Measurements from ENCODE around the gene POR.
"Not testable (repeated sequence)": the region's sequence is repeated elsewhere in the genome, so short reads cannot be mapped to it uniquely, and the experiment has no call there.

POR gene

DNA sequence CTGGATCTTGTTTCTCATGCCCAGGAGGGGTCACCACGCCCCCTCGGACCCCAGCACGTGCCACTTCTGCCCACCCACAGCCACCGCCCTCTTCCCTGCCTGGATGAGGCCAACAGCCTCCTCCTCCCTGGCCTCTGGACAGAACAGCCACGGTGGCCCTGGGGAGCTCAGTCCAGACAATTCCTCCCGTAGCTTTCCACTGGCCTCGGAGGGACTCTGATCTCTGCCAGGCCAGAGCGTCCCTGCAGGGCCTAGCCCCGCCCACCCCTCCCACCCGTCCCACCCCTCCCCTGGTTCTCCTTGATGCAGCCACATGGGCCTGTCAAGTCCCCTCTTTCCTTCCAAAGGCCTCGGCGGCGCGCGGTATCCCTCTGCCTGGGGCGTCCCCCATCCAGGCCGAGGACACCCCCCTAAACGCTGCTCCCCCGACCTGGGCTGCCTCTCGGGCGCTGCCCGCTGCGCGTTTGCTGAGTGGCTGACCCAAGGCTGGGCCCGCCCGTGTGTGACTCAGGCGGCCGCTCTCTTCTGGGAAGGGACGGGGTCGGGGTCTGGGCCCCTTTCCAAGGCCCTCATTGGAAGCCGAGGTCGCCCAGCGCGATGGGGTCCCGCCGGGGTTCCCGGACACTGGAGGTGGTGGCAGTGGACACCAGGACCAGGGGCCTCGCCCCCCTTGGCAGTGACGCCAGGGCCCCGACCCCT lies 78.9 kb downstream of the POR start:
- peak; percentile 18 for DNase-seq

DNA sequence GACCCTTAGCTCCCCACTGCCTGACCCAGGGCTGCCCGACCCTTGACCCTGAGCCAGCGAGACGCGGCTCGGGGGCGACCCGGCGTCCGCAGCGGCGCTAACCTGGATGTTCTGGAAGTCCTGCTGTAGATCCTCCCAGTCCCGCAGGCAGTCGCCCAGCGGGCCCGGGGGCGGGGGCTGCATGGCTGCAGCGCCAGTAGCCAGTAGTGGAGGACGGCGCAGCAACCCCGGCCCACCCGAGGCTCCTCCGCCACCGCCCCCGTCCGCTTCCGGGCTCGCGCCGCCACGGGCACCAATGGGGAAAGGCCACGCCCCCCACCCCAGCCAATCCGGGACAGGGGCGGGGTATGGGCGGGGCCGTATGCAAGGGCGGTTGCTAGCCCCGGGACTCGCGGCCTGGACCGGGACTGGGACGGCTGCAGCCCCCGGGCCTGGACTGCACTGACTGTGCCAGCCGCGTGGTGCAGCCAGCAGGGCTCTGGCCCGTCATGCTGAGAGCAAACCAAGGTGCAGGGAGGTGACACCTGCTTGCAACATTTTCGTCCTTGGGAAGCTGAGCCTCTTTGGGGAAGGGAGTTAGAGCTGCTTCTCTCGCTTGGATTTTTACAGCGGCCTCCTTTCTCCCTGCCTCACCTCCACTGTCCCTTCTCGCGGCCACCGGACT lies 79.6 kb downstream of the POR start, which contains the start of gene TMEM120A:
Gene TMEM120A, minus strand, starts transcription at position 208 of the 664 bp plus-strand sequence. Its CDS starts 25 bp downstream, at position 183.
- peak; percentile 93 for DNase-seq

DNA sequence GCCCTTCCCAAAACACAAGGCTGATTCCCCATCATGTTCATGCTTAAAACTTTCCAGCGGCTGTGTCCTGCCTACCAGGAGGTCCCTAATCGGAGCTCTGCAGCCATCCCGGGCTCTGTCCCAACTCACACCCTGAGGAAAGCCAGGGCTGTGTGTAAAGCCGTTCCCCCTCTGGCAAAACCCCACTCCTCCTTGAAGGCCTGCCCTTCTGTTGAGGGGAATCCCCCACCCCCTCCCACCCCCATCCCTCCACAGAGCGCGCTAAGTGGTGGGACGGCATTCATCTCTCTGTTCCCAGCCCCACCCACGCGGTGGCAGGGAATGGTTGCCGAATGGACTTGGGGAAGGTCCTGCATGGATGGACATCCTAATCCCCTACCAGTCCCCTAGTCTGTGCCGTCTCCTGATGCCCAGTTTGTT lies 80.1 kb downstream of the POR start:
- no peak for DNase-seq

- DNase-seq: no peak
Measured at GRCh38 chr7:75995996-75996395, 81.0 kb downstream of the POR start.

DNA sequence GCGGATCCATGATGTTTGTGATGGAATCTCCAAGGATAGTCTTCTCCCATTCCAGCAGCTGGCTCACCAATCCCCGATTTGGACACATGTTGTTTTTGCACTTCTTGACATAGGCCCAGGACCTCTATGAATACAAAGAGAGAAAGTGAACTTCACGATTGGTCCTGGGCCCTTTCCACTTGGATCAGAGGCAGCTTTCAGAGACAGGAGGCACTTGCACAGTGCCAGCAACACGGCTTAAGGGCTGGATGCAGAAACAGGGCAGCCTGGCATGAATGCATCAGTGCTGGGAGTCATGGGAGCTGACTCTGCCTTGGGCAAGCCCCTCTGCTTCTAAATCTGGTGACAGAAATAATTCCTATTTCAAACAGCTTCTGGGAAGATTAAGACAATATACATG lies 81.5 kb downstream of the POR start:
- no peak for DNase-seq

- no peak for DNase-seq
Measured at GRCh38 chr7:75998038-75998437, 83.1 kb downstream of the POR start.

GRCh38 chr7:76000566-76000965 lies 85.6 kb downstream of the POR start:
- no peak for DNase-seq

DNA sequence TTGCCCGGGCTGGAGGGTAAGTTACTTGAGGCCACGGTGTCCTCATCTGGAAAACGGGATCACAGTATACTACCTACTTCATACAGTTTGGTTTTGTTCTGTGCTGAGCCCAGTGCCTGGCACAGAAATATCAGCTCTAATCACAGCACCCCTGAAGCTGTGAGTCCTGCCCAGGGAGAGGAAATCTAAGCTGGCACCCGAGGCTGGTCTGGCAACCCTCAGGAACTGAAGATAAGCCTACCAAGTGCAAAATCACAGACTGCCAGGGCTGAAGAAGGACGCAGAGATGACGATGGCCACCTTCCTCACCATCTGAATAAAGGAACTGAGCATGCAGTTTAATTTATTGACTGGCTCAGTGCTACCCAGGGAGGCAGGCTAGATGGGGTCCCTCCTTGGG lies 87.2 kb downstream of the POR start:
- no peak for DNase-seq

GRCh38 chr7:76002822-76003221 lies 87.9 kb downstream of the POR start:
- no peak for DNase-seq

DNA sequence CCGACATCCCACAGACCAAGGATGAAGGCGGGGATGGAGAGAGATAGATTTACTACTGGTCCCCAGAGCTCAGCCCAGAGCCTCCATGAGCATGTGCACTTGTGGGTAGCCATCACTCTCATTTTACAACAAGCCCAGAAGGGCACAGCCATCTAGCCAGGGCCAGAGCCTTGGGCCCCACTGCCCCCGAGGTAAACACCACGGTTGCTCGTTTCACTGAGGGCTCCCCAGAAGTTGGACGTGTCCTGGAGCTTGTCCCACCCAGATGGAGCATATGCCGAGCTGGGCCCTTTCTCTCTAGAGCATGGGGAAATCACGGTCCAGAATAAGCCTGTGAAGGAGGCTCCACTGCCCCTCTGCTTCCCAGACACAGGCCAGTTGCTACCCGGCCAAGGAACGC lies 88.4 kb downstream of the POR start:
- DNase-seq: no peak

- not testable (repeated sequence) for DNase-seq
Measured at GRCh38 chr7:76005004-76005403, 90.0 kb downstream of the POR start.

GRCh38 chr7:76008156-76008687 lies 93.3 kb downstream of the POR start:
- DNase-seq: peak; percentile 13

GRCh38 chr7:76009672-76010600 lies 95.0 kb downstream of the POR start:
- DNase-seq: no peak

- no peak for DNase-seq
Measured at GRCh38 chr7:76011442-76011861, 96.5 kb downstream of the POR start.

DNA sequence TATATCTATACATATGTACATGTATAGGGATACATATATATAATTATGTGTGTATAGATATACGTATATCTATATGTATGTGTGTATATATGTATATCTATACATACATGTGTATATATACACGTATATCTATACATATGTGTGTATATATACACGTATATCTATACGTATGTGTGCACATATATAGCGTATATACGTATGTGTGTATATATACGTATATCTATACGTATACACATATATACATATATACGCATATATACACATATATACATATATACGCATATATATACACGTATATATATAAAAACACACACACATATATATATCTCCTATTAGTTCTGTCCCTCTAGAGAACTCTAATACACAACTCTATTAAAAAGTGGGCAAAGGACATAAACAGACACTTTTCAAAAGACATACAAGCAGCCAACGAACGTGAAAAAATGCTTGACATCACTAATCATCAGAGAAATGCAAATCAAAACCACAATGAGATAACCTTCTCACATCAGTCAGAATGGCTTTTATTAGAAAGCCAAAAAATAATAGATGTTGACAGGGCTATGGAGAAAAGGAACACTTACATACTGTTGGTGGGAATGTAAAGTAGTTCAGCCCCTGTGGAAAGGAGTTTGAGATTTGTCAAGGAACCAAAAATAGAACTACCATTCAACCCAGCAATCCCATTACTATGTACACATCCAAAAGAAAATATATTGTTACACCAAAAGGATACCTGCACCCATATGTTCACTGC lies 101.4 kb downstream of the POR start:
- DNase-seq: no peak

DNA sequence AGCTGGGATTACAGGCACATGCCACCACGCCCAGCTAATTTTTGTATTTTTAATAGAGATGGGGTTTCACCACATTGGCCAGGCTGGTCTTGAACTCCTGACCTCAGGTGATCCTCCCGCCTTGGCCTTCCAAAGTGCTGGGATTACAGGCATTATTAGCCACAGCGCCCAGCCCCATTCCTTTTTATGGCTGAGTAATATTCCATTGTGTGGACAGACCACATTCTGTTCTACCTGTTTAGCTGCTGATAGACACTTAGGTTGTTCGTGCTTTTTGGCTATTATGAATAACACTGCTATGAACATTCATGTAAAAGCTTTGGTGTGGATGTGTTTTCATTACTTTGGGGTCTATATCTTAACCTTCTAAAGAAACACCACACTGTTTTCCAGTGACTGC lies 103.6 kb downstream of the POR start:
- DNase-seq: not testable (repeated sequence)

GRCh38 chr7:76020031-76020714 lies 105.2 kb downstream of the POR start:
- DNase-seq: peak; percentile 73

- DNase-seq: no peak
Measured at GRCh38 chr7:76022026-76022780, 107.2 kb downstream of the POR start.

DNA sequence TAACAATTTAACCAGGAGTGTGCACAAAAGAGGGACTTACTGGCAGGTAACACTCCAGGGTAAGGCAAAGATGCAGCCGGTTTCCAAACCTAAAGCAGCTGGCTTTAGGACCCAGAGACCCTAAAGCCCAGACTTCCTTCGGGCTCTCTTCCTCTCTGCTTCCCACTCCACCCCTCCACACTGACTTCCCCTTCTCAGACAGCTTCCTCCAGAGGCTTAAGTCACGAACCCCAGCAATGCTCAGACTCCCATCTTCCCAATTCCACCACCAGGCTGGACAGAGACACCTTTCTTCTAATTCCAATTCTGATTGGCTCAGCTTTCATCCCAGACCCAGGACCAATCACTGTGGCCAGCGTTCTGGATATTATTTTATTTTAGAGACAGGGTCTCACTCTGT lies 108.0 kb downstream of the POR start:
- DNase-seq: no peak

GRCh38 chr7:76029682-76030081 lies 114.7 kb downstream of the POR start:
- DNase-seq: not testable (repeated sequence)

GRCh38 chr7:76031964-76032363 lies 117.0 kb downstream of the POR start:
- no peak for DNase-seq

Measured in activated naive CD4-positive, alpha-beta T cell treated with Interleukin-2 at 50 U/mL for 16 hours (primary cell).